NCI-H146 (cell line): Measurements from ENCODE around the gene SLC37A1.
"Not testable (repeated sequence)": the region's sequence is repeated elsewhere in the genome, so short reads cannot be mapped to it uniquely, and the experiment has no call there.

Source experiments
- DNase-seq: peaks from one replicate; lab custom pipeline; 2025; lab: John Stamatoyannopoulos, UW

The SLC37A1 gene

GRCh38 chr21:42595283-42596187, 81.9 kb downstream of the SLC37A1 start:
- DNase-seq: no peak

DNA sequence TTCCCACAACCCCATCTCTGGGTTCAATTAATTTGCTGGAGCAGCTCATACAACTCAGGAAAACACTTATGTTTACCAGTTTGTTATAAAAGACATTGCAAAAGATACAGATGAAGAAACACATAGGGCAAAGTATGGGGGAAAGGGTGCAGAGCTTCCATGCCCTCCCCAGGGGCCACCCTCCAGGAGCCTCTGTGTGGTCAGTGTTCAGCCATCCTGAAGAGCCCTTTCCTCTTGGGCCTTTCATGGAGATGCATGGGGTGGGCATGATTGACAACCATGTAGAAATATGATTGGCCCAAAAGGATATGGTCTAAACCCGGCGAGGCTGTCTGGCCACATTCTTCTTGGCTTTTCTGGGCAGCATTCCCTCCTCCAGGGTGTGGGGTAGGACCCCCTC, 83.0 kb downstream of the SLC37A1 start:
- DNase-seq: no peak

DNA sequence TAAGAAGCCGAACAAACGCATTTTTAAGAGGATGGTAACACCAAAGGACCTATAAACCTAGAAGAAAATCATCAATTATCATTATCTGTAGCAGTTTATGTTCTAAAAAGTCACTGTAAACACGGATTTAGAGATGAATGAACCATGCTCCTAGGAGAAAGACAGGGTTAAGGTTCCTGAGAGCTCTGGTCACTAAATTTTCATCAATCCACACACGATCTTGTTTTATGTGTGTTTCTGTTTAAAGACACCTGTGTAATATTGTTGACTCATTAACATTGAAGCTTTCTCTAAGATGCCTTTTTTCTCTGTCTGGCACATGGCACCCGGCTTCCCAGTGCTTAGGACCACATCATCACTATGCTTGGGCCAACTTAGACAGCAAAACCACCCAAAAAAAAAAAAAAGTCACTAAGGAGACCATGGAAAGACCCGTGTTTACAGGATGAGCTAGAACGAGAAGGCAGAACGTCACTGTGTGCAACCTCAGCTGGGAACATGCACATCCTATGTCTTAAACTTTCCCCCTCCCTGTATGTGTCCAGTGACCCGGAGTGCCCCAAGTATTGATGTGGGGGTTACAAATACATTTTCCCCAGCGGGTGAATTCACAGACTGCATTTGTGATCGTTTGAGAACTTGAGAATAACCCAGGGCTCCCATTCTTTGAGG, 84.0 kb downstream of the SLC37A1 start:
- no peak for DNase-seq

DNA sequence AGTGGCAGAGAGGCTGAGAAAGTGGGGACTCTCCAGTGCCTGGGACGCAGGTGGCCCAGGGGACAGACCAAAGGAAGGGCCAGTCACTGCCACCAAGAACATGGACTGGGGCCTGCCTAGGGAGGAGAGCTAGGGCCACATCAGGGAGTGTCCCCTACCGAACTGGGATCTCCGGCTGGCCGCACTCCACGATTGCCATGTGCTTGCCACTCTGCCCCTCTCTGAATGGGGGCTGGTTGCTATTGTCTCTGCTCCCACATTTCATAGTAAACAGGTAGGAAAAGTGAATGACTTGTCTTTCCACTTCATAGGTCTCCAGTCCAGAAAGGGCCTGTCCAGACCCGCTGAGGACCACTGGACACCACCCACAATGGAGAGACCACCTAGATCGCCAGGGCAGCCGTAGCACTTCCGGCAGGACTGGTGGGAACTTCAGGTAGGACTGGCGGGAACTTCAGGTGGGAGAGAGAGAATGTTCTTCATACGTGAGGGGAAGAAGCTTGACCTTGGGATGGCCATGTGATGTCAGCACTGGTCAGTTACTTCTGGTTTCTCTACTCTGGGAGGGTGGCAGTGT, 84.6 kb downstream of the SLC37A1 start:
- DNase-seq: no peak

- no peak for DNase-seq
Measured at GRCh38 chr21:42599486-42599885, 85.8 kb downstream of the SLC37A1 start.

DNA sequence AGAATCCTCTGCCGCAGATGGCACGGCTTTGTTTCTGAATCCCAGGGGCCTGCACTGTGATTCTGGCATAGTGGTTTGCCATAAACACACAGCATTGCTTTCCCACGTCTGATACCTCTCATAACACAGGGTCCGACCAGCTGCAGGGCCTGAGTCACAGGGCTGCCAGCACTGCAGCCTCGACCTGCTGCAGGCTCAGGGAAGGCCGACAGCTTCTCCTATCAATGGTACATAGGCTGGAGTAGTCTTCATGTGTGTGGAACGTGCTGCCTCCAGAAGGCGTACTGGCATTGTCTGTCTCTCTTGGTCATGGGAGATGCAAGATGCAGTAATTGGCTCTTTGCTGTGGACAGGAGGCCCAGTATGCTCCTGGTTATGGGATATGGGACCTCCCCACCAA, 86.3 kb downstream of the SLC37A1 start:
- DNase-seq: no peak

- peak; percentile 34 for DNase-seq
Measured at GRCh38 chr21:42601656-42602055, 88.0 kb downstream of the SLC37A1 start.

GRCh38 chr21:42607102-42607501, 93.5 kb downstream of the SLC37A1 start:
- no peak for DNase-seq

- DNase-seq: no peak
Measured at GRCh38 chr21:42607525-42608102, 94.0 kb downstream of the SLC37A1 start.

- DNase-seq: no peak
Measured at GRCh38 chr21:42608446-42608845, 94.8 kb downstream of the SLC37A1 start.

GRCh38 chr21:42609811-42610210, 96.2 kb downstream of the SLC37A1 start:
- no peak for DNase-seq

GRCh38 chr21:42611852-42612251, 98.2 kb downstream of the SLC37A1 start:
- DNase-seq: no peak

GRCh38 chr21:42612390-42612789, 98.7 kb downstream of the SLC37A1 start:
- DNase-seq: no peak

DNA sequence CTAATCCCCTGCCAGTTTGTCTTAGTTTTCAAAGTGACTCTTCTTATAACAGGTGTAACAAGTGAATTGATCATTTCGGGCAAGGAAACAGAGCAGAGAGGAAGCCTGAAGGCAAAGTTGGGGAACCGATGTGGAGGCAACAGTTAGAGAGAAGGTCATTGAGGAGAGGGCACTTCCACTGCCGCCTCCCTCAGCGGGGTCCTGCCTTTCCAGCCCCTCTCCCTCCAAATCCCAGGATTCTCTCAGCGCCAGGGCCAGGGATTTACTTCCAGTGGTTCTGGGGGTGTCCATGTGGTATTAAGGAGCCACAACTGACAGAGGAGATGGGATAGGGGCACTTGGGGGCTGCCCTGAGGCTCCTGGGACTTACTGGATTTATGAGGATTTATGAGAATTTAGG, 100.1 kb downstream of the SLC37A1 start:
- no peak for DNase-seq

DNA sequence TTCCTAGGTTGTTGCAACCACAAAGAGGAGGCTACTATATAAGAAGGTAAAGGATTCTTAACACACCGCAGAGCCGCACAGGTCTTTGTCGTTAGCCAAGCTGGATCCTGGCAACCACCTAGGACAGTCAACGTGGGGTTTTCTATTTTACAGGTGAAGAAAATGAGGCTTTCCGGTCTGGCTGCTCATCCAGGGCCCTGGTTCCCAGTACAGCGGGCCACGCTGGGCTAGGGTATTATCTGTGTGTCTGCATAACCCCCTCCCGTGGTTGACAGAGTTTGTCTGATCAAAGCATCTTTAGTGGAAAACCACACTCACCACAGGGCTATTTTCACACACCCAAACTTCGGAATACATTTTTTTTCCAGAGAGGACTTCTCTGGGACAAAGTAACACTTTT, 100.7 kb downstream of the SLC37A1 start:
- DNase-seq: no peak

DNA sequence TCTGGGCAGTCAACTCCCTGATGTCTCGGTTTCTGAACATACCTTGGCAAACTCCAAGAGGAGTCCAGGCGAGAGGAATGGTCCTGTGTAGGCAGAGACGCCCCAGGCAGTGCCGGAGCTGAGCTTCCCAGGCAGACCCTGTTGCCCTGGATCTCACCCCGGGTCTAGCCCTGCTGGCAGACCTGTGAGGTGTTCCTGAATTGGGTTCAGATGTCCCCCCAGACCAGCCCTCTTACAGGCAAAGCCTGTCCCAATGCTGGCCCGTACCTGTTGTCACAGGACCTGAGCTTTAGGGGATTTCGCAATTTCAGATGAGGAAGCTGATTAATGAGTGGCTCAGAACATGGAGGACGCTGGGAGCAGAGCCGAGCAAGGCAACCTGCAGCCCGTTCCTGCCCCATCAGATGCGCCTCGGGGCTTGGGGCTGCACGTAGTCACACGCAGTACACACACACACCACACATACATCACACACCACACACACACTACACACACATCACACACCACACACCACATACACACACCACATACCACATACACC, 101.2 kb downstream of the SLC37A1 start:
- peak; percentile 53 for DNase-seq

DNA sequence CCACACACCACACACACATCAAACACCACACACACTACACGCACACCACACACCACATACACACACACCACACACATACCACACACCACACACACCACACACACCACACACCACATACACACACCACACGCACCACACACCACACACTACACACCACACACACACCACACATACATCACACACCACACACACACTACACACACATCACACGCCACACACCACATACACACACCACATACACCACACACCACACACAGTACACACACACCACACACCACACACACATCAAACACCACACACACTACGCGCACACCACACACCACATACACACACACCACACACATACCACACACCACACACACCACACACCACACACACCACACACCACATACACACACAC, 101.7 kb downstream of the SLC37A1 start:
- DNase-seq: not testable (repeated sequence)

GRCh38 chr21:42615924-42616323, 102.3 kb downstream of the SLC37A1 start:
- no peak for DNase-seq

- DNase-seq: no peak
Measured at GRCh38 chr21:42616446-42616845, 102.8 kb downstream of the SLC37A1 start.

GRCh38 chr21:42616941-42617340, 103.3 kb downstream of the SLC37A1 start:
- no peak for DNase-seq

DNA sequence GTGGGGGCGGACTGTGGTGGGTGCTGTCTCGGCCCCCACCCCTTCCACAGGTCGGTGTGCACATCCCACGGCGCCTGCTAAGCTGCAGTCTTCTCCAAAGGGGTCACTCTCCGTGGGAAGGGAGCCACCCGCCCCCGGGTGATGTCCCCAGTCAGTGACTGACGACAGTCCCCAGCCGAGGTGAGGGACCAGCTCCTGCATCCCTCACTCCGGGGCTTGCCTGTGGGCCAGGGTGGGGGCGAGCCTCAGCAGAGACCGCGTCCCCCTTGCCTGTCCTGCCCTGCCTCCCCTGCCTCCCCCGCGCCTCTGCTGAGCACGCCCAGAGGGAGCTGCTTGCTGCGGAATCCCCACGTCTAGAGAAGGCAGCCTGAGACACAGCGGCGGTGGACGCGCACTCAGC, 103.8 kb downstream of the SLC37A1 start:
- DNase-seq: no peak

- DNase-seq: peak; percentile 33
Measured at GRCh38 chr21:42618707-42619102, 105.1 kb downstream of the SLC37A1 start.
